Lung (tissue), 12 donors: ENCODE results near the gene KCND2. TPM values are rescaled to one million over a fixed set of nuclear protein-coding genes. Genes with fewer than 3 reads are reported as not detected.
A peak's percentile ranks its signal among the peaks of the same experiment; 100 is the strongest.

ENCODE experiments used
- ATAC-seq: fragments of 200-7000 bp; cut with Tn5 transposase; one replicate; pipeline ENCODE4 v1.9.1; 2020; ENCODE audit warnings: moderate number of reproducible peaks; ENCODE audit not compliant: insufficient read depth, low FRiP score
- DNase-seq, 3 donors: peaks; one replicate each; pipeline ENCODE4 v3.0.0-alpha.2; 2013 to 2017
- H3K27ac ChIP-seq, 2 donors: one replicate each; pipeline ENCODE4 v1.5.1; 2013; ENCODE audit warnings: mild to moderate bottlenecking in 2 of 2, moderate library complexity in 2 of 2, control low read depth in 1 of 2, inconsistent platforms in 1 of 2, low read depth in 1 of 2, low read length in 1 of 2
- H3K27me3 ChIP-seq, 3 donors: one replicate each; pipeline ENCODE4 v1.5.1; 2013; ENCODE audit warnings: low read length in 2 of 3; ENCODE audit not compliant: control insufficient read depth in 3 of 3, insufficient read depth in 3 of 3
- H3K36me3 ChIP-seq, 4 donors: one replicate each; pipeline ENCODE4 v1.5.1; 2013; ENCODE audit warnings: low read length in 4 of 4, mild to moderate bottlenecking in 1 of 4, moderate library complexity in 1 of 4; ENCODE audit not compliant: control insufficient read depth in 4 of 4, insufficient read depth in 4 of 4
- H3K4me1 ChIP-seq, 5 donors: one replicate each; pipeline ENCODE4 v1.5.1; 2013; ENCODE audit warnings: low read length in 5 of 5, mild to moderate bottlenecking in 2 of 5, moderate library complexity in 1 of 5; ENCODE audit not compliant: control insufficient read depth in 5 of 5, insufficient read depth in 5 of 5
- H3K4me3 ChIP-seq: one replicate; pipeline ENCODE4 v1.5.1; 2013; ENCODE audit warnings: mild to moderate bottlenecking, control low read depth, moderate library complexity
- H3K9ac ChIP-seq, 2 donors: one replicate each; pipeline ENCODE4 v1.5.1; 2013; ENCODE audit warnings: low read length in 2 of 2, control low read depth in 1 of 2; ENCODE audit not compliant: insufficient read depth in 1 of 2
- H3K9me3 ChIP-seq, 4 donors: one replicate each; pipeline ENCODE4 v1.5.1; 2013; ENCODE audit warnings: low read length in 3 of 4, mild to moderate bottlenecking in 1 of 4, moderate library complexity in 1 of 4; ENCODE audit not compliant: control insufficient read depth in 4 of 4, insufficient read depth in 3 of 4
- CTCF ChIP-seq: IDR thresholded peaks from 2 replicates; pipeline ENCODE4 v1.5.1; 2012; ENCODE audit warnings: mild to moderate bottlenecking; ENCODE audit errors: control extremely low read depth, extremely low read depth
- WGBS, 2 donors: extraction: QIAGEN DNeasy Blood & Tissue Kit; methylation state at CpG; one replicate each; pipeline ENCODE4 v1.1.7; 2013; 5-methylcytosine and 5-hydroxymethylcytosine counted together
- polyA plus RNA-seq, 2 donors: library from polyadenylated mRNA; stranded (reverse); fragments of 200-250 nt; gene quantifications; one replicate each; pipeline ENCODE4 v1.2.1, GENCODE V29; 2013
- total RNA-seq, 2 donors: library from RNA; depleted of rRNA in 1 of 2; stranded (reverse); fragments of >200 nt in 1 of 2; gene quantifications; one replicate each; pipeline ENCODE4 v1.2.1, GENCODE V29; 2014 to 2021
- donor health status: control.
- donor health status: control.
- donor health status: Bipolar disorder and iron deficiency.
- donor health status: healthy.
- donor health status: DM: yes; HTN: yes; CAD: no.

KCND2 gene
- total and polyA plus RNA-seq, 4 donors, result 0.03 to 1.1 (median 0.10) TPM

GRCh38 chr7:120272261-120272660, 714 bp upstream of the KCND2 start:
- no peaks in the 10 kb centered on the region for H3K36me3 ChIP-seq
- H3K4me3 ChIP-seq, result no peak overlapping the region
- peaks cover 5 to 19% (median 9%) of the 10 kb centered on the region in 3 donors for H3K27me3 ChIP-seq
- peaks cover 0 to 9% (median 0%) of the 10 kb centered on the region in 5 donors for H3K4me1 ChIP-seq
- H3K27ac ChIP-seq, result no peak overlapping the region
- peaks cover 0 to 4% (median 0%) of the 10 kb centered on the region in 4 donors for H3K9me3 ChIP-seq
- DNase-seq (peak; percentile 24 to 64 (median 46)), ATAC-seq (no peak)
- peak; percentile 10 for TF ChIP-seq CTCF
- WGBS, 2 donors, result 0 to 1% methylated on average over 17 of the region's 17 CpGs
- peak overlapping the region in 1 of 2 donors; percentile 76 for H3K9ac ChIP-seq

GRCh38 chr7:120273476-120273975, 551 bp downstream of the KCND2 start:
- ATAC-seq (peak; percentile 20), DNase-seq (peak; percentile 30 to 60 (median 42))
- Histone ChIP-seq H3K27me3 (peaks cover 5 to 19% (median 9%) of the 10 kb centered on the region in 3 donors), H3K4me3 (peak overlapping the region; percentile 13), H3K9ac (no peak overlapping the region), H3K27ac (no peak overlapping the region), H3K4me1 (peaks cover 0 to 9% (median 0%) of the 10 kb centered on the region in 5 donors), H3K36me3 (no peaks in the 10 kb centered on the region), H3K9me3 (peaks cover 0 to 4% (median 0%) of the 10 kb centered on the region in 4 donors)
- no peak for TF ChIP-seq CTCF
- WGBS, 2 donors, result 2 to 3% methylated on average over 38 of the region's 38 CpGs

GRCh38 chr7:120274482-120274881, 1.5 kb downstream of the KCND2 start:
- H3K27ac ChIP-seq, result no peak overlapping the region
- peaks cover 5 to 19% (median 9%) of the 10 kb centered on the region in 3 donors for H3K27me3 ChIP-seq
- no peak for TF ChIP-seq CTCF
- no peak for ATAC-seq
- peaks cover 0 to 4% (median 0%) of the 10 kb centered on the region in 4 donors for H3K9me3 ChIP-seq
- peaks cover 0 to 9% (median 0%) of the 10 kb centered on the region in 5 donors for H3K4me1 ChIP-seq
- DNase-seq, result no peak
- H3K9ac ChIP-seq, result no peak overlapping the region
- no peaks in the 10 kb centered on the region for H3K36me3 ChIP-seq
- 92 to 95% methylated on average over 16 of the region's 16 CpGs for WGBS, 2 donors
- no peak overlapping the region for H3K4me3 ChIP-seq

GRCh38 chr7:120274899-120275298, 1.9 kb downstream of the KCND2 start:
- no peak for DNase-seq
- no peak for TF ChIP-seq CTCF
- WGBS, 2 donors, result 95 to 97% methylated on average over 27 of the region's 27 CpGs

More at GRCh38 chr7:120274899-120275298, 1.9 kb downstream of the KCND2 start:
- ATAC-seq, result no peak
- Histone ChIP-seq H3K36me3 (no peaks in the 10 kb centered on the region), H3K4me3 (no peak overlapping the region), H3K9ac (no peak overlapping the region), H3K9me3 (peaks cover 0 to 4% (median 0%) of the 10 kb centered on the region in 4 donors), H3K27ac (no peak overlapping the region), H3K4me1 (peaks cover 0 to 9% (median 0%) of the 10 kb centered on the region in 5 donors), H3K27me3 (peaks cover 5 to 19% (median 9%) of the 10 kb centered on the region in 3 donors)
